Measurements from ENCODE around the gene ITIH4.

- no peak for TF ChIP-seq CTCF (IDR thresholded peaks at IDR 0.05; ENCODE audit: poor library complexity)
- no peak for TF ChIP-seq EZH2phosphoT487 (IDR thresholded peaks at IDR 0.05; ENCODE audit: low read depth, severe bottlenecking, unreplicated experiment)
- no peak for TF ChIP-seq EZH2 (IDR thresholded peaks at IDR 0.05; ENCODE audit: borderline replicate concordance)
These were observed 59.2 kb downstream of the ITIH4 start for GRCh38 chr3:52771334-52771681.
